ENCODE measurements around the gene TMPRSS6. TPM values are rescaled to one million over a fixed set of nuclear protein-coding genes. Genes with fewer than 3 reads are reported as not detected.

TMPRSS6 gene
- total and polyA plus RNA-seq, 2 of the 13 experiments (the other 11 are each of a cell fraction or from before 2014, with no cell fraction given) = 4.2 to 4.8 TPM

DNA sequence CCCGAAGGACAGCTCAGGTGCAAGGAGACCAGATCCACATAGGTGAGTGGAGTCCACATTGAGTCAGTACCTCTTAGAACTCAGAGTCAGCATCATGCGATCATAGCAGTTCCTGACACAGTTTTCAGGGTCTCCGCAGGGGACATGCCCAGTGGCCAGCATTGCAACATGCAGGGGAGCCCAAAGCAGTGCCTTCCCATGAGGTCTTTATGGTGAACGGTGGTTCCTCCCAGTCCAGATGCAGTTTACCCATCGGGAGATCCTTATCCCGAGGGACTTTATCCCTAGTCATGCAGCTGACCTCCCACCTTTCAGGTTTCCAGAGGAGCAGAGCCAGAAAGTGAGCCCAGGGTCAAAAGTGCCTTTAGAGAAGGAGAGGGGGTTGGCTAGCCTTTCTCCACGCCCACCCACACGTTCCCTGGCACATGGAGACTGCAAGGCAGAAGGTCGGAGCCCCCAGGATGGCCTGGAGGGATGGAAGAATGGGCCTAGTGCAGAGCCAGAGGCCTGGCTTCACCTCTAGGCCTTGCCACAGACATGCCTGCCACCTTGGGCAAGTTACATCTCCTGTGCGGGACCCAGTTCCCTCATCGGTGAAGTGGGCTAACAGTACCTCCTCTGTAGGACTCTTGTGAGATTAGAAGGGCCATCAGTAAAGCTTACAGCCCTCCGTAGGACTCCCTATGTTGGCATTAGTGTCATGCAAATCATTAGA is 51.6 kb downstream of the TMPRSS6 start:
- Histone ChIP-seq H3K9ac (ENCODE audit: insufficient read depth, low read depth, low read length) (no peak overlapping the region), H3K79me2 (ENCODE audit: insufficient read depth, low read length) (no peaks in the 10 kb centered on the region), H3K9me3 (ENCODE audit: low read length) (no peaks in the 10 kb centered on the region), H3K36me3 (replicated peaks in 1 of 2; ENCODE audit: control insufficient read depth in 1 of 2, insufficient read depth in 2 of 2, low read length in 2 of 2) (no peaks in the 10 kb centered on the region; a peak in 1 of 5 replicates), H3K27ac (ENCODE audit: extremely low read length, insufficient read depth, low read length) (no peak overlapping the region), H3K4me3 (replicated peaks in 1 of 3; ENCODE audit: insufficient read depth in 1 of 3, low read depth in 2 of 3, low read length in 3 of 3) (no peak overlapping the region), H3K4me1 (ENCODE audit: insufficient read depth, low read length) (peaks cover 54% of the 10 kb centered on the region), H3K27me3 (ENCODE audit: control insufficient read depth in 1 of 2, insufficient read depth in 2 of 2, low read length in 2 of 2) (no peaks in the 10 kb centered on the region), H3K4me2 (ENCODE audit: low read depth, low read length) (no peak overlapping the region), H2AFZ (ENCODE audit: low read length) (no peak overlapping the region), H4K20me1 (ENCODE audit: insufficient read depth, low read length) (no peaks in the 10 kb centered on the region)
- ChIA-PET CTCF (ENCODE audit: low intra/inter-chr PET ratio, low total read pairs) (no interaction called here), POLR2A (no interaction called here)
- in situ Hi-C loops (cut with HindIII; ENCODE audit: extremely low pct_ligation_motif_present, low pct_unique_long_range_greater_than_20kb) = no loop called here
- 53% methylated on average over 8 of the region's 12 CpGs for WGBS (ENCODE audit: low lambda C conversion rate)
- intact Hi-C loops (cut with micrococcal nuclease; ENCODE audit: unreplicated experiment) = no loop called here
- BruUV-seq (replicated peaks) = no TSS peak
- no peak for DNase-seq (ENCODE audit: low spot score)
- no peak for ATAC-seq
- FAIRE-seq = no peak
- TF ChIP-seq, protein P1, sequence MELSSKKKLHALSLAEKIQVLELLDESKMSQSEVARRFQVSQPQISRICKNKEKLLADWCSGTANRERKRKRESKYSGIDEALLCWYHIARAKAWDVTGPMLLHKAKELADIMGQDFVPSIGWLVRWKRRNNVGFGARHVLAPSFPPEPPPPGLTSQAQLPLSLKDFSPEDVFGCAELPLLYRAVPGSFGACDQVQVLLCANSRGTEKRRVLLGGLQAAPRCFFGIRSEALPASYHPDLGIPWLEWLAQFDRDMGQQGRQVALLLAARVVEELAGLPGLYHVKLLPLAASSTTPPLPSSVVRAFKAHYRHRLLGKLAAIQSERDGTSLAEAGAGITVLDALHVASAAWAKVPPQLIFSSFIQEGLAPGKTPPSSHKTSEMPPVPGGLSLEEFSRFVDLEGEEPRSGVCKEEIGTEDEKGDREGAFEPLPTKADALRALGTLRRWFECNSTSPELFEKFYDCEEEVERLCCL (CRISPR knock-in tag; IDR thresholded peaks at IDR 0.05; ENCODE audit: borderline replicate concordance) = no peak
- TF ChIP-seq, protein P2, sequence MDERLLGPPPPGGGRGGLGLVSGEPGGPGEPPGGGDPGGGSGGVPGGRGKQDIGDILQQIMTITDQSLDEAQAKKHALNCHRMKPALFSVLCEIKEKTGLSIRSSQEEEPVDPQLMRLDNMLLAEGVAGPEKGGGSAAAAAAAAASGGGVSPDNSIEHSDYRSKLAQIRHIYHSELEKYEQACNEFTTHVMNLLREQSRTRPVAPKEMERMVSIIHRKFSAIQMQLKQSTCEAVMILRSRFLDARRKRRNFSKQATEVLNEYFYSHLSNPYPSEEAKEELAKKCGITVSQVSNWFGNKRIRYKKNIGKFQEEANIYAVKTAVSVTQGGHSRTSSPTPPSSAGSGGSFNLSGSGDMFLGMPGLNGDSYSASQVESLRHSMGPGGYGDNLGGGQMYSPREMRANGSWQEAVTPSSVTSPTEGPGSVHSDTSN (CRISPR knock-in tag; IDR thresholded peaks at IDR 0.05) = no peak
- TF ChIP-seq ZFP1 (CRISPR knock-in tag; IDR thresholded peaks at IDR 0.05) (no peak), TBX2 (CRISPR knock-in tag; IDR thresholded peaks at IDR 0.05; ENCODE audit: borderline replicate concordance) (no peak), ZNF121 (CRISPR knock-in tag; IDR thresholded peaks at IDR 0.05) (no peak), SAFB2 (CRISPR knock-in tag; IDR thresholded peaks at IDR 0.05; ENCODE audit: borderline replicate concordance, low read depth) (no peak), CC2D1A (CRISPR knock-in tag; IDR thresholded peaks at IDR 0.05) (no peak), PRMT3 (CRISPR knock-in tag; IDR thresholded peaks at IDR 0.05; ENCODE audit: borderline replicate concordance, low read depth) (no peak), ZNF207 (IDR thresholded peaks at IDR 0.05; ENCODE audit: borderline replicate concordance) (no peak)
- TF ChIP-seq, protein P3, sequence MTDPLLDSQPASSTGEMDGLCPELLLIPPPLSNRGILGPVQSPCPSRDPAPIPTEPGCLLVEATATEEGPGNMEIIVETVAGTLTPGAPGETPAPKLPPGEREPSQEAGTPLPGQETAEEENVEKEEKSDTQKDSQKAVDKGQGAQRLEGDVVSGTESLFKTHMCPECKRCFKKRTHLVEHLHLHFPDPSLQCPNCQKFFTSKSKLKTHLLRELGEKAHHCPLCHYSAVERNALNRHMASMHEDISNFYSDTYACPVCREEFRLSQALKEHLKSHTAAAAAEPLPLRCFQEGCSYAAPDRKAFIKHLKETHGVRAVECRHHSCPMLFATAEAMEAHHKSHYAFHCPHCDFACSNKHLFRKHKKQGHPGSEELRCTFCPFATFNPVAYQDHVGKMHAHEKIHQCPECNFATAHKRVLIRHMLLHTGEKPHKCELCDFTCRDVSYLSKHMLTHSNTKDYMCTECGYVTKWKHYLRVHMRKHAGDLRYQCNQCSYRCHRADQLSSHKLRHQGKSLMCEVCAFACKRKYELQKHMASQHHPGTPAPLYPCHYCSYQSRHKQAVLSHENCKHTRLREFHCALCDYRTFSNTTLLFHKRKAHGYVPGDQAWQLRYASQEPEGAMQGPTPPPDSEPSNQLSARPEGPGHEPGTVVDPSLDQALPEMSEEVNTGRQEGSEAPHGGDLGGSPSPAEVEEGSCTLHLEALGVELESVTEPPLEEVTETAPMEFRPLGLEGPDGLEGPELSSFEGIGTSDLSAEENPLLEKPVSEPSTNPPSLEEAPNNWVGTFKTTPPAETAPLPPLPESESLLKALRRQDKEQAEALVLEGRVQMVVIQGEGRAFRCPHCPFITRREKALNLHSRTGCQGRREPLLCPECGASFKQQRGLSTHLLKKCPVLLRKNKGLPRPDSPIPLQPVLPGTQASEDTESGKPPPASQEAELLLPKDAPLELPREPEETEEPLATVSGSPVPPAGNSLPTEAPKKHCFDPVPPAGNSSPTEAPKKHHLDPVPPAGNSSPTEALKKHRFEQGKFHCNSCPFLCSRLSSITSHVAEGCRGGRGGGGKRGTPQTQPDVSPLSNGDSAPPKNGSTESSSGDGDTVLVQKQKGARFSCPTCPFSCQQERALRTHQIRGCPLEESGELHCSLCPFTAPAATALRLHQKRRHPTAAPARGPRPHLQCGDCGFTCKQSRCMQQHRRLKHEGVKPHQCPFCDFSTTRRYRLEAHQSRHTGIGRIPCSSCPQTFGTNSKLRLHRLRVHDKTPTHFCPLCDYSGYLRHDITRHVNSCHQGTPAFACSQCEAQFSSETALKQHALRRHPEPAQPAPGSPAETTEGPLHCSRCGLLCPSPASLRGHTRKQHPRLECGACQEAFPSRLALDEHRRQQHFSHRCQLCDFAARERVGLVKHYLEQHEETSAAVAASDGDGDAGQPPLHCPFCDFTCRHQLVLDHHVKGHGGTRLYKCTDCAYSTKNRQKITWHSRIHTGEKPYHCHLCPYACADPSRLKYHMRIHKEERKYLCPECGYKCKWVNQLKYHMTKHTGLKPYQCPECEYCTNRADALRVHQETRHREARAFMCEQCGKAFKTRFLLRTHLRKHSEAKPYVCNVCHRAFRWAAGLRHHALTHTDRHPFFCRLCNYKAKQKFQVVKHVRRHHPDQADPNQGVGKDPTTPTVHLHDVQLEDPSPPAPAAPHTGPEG (CRISPR knock-in tag; IDR thresholded peaks at IDR 0.05) = no peak
- TF ChIP-seq, protein P4, sequence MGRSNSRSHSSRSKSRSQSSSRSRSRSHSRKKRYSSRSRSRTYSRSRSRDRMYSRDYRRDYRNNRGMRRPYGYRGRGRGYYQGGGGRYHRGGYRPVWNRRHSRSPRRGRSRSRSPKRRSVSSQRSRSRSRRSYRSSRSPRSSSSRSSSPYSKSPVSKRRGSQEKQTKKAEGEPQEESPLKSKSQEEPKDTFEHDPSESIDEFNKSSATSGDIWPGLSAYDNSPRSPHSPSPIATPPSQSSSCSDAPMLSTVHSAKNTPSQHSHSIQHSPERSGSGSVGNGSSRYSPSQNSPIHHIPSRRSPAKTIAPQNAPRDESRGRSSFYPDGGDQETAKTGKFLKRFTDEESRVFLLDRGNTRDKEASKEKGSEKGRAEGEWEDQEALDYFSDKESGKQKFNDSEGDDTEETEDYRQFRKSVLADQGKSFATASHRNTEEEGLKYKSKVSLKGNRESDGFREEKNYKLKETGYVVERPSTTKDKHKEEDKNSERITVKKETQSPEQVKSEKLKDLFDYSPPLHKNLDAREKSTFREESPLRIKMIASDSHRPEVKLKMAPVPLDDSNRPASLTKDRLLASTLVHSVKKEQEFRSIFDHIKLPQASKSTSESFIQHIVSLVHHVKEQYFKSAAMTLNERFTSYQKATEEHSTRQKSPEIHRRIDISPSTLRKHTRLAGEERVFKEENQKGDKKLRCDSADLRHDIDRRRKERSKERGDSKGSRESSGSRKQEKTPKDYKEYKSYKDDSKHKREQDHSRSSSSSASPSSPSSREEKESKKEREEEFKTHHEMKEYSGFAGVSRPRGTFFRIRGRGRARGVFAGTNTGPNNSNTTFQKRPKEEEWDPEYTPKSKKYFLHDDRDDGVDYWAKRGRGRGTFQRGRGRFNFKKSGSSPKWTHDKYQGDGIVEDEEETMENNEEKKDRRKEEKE (IDR thresholded peaks at IDR 0.05) = no peak
- TF ChIP-seq, protein P5, sequence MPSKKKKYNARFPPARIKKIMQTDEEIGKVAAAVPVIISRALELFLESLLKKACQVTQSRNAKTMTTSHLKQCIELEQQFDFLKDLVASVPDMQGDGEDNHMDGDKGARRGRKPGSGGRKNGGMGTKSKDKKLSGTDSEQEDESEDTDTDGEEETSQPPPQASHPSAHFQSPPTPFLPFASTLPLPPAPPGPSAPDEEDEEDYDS (CRISPR knock-in tag; IDR thresholded peaks at IDR 0.05) = no peak
